ENCODE results near the gene FPR3.
"Not testable (repeated sequence)": the region's sequence is repeated elsewhere in the genome, so short reads cannot be mapped to it uniquely, and the experiment has no call there.

Gene FPR3

GRCh38 chr19:51794885-51795490 lies at the start of gene FPR3:
Gene FPR3 (plus strand): TSS chr19:51795157. CDS start chr19:51823749, 28,592 bp downstream.
- no peak for DNase-seq (ENCODE audit: low read depth in 2 of 2)

GRCh38 chr19:51746731-51747130 lies 48.2 kb upstream of the FPR3 start:
- DNase-seq (ENCODE audit: low read depth in 2 of 2) = no peak

GRCh38 chr19:51749979-51750378 lies 45.0 kb upstream of the FPR3 start:
- no peak for DNase-seq (ENCODE audit: low read depth in 2 of 2)

- DNase-seq (ENCODE audit: low read depth in 2 of 2) = no peak
Measured at GRCh38 chr19:51750400-51751094, 44.4 kb upstream of the FPR3 start.

- DNase-seq (ENCODE audit: low read depth in 2 of 2) = no peak
Measured at GRCh38 chr19:51751655-51752054, 43.3 kb upstream of the FPR3 start, which contains the start of gene FPR1. Gene FPR1 (minus strand): TSS chr19:51751878. CDS start chr19:51746994, 4,884 bp downstream.

- DNase-seq (ENCODE audit: low read depth in 2 of 2) = no peak
Measured at GRCh38 chr19:51754109-51754508, 40.8 kb upstream of the FPR3 start.

GRCh38 chr19:51754770-51755169 lies 40.2 kb upstream of the FPR3 start:
- DNase-seq (ENCODE audit: low read depth in 2 of 2) = no peak

GRCh38 chr19:51755571-51755970 lies 39.4 kb upstream of the FPR3 start:
- no peak for DNase-seq (ENCODE audit: low read depth in 2 of 2)

- DNase-seq (ENCODE audit: low read depth in 2 of 2) = no peak
Measured at GRCh38 chr19:51760697-51761356, 34.1 kb upstream of the FPR3 start, which contains the start of gene FPR2. Gene FPR2 (plus strand): TSS chr19:51761180. CDS start chr19:51768659, 7,479 bp downstream.

GRCh38 chr19:51761696-51762095 lies 33.3 kb upstream of the FPR3 start:
- no peak for DNase-seq (ENCODE audit: low read depth in 2 of 2)

- DNase-seq (ENCODE audit: low read depth in 2 of 2) = no peak
Measured at GRCh38 chr19:51765086-51765485, 29.9 kb upstream of the FPR3 start.

GRCh38 chr19:51766461-51766860 lies 28.5 kb upstream of the FPR3 start:
- no peak for DNase-seq (ENCODE audit: low read depth in 2 of 2)

GRCh38 chr19:51771376-51772130 lies 23.4 kb upstream of the FPR3 start:
- no peak for DNase-seq (ENCODE audit: low read depth in 2 of 2)

GRCh38 chr19:51772977-51773376 lies 22.0 kb upstream of the FPR3 start:
- no peak for DNase-seq (ENCODE audit: low read depth in 2 of 2)

GRCh38 chr19:51776561-51776960 lies 18.4 kb upstream of the FPR3 start:
- DNase-seq (ENCODE audit: low read depth in 2 of 2) = not testable (repeated sequence)

GRCh38 chr19:51777570-51778462 lies 17.1 kb upstream of the FPR3 start:
- no peak for DNase-seq (ENCODE audit: low read depth in 2 of 2)

- no peak for DNase-seq (ENCODE audit: low read depth in 2 of 2)
Measured at GRCh38 chr19:51779181-51779580, 15.8 kb upstream of the FPR3 start.

GRCh38 chr19:51779703-51780102 lies 15.3 kb upstream of the FPR3 start:
- DNase-seq (ENCODE audit: low read depth in 2 of 2) = no peak

- no peak for DNase-seq (ENCODE audit: low read depth in 2 of 2)
Measured at GRCh38 chr19:51780270-51780669, 14.7 kb upstream of the FPR3 start.

GRCh38 chr19:51781999-51782398 lies 13.0 kb upstream of the FPR3 start:
- no peak for DNase-seq (ENCODE audit: low read depth in 2 of 2)

GRCh38 chr19:51783372-51783771 lies 11.6 kb upstream of the FPR3 start:
- no peak for DNase-seq (ENCODE audit: low read depth in 2 of 2)

Data from stimulated activated CD4-positive, alpha-beta T cell treated with anti-CD3 and anti-CD28 coated beads, Interleukin-1b, Interleukin-23, amount 100 ng/mL, for 1 hour (primary cell).